AG08396 (cell line): Measurements from ENCODE around the gene BACH2.
"Not testable (repeated sequence)": the region's sequence is repeated elsewhere in the genome, so short reads cannot be mapped to it uniquely, and the experiment has no call there.

Source experiments
- DNase-seq: peaks from one replicate; pipeline ENCODE4 v3.0.0; 2012; ENCODE audit warnings: low spot score, mixed read lengths

Gene BACH2

GRCh38 chr6:90180526-90180925 lies 116.1 kb downstream of the BACH2 start:
- no peak for DNase-seq

GRCh38 chr6:90179190-90180169 lies 117.2 kb downstream of the BACH2 start:
- DNase-seq: no peak

DNA sequence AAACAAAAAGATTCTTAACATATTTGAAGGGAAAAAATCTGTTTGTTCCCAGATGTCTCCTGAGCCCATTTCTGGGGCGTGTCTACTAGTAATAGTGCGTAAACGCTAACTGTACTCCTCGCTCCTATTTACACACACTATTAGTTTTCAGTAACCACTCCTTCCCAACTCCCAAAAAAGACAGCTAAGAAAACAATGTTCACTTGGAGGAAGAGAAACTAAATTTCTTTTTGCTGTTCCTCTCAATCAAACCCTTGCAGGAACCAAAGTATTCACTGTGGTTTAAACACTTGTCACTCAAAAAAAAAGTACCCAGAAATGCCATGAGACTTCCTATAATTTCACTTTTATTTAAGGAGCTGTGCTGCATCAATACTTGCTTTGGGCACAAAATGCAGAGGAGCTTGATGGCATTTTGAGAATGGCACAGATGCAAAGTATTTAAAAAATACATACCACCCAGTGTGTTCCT lies 118.2 kb downstream of the BACH2 start:
- DNase-seq: no peak

DNA sequence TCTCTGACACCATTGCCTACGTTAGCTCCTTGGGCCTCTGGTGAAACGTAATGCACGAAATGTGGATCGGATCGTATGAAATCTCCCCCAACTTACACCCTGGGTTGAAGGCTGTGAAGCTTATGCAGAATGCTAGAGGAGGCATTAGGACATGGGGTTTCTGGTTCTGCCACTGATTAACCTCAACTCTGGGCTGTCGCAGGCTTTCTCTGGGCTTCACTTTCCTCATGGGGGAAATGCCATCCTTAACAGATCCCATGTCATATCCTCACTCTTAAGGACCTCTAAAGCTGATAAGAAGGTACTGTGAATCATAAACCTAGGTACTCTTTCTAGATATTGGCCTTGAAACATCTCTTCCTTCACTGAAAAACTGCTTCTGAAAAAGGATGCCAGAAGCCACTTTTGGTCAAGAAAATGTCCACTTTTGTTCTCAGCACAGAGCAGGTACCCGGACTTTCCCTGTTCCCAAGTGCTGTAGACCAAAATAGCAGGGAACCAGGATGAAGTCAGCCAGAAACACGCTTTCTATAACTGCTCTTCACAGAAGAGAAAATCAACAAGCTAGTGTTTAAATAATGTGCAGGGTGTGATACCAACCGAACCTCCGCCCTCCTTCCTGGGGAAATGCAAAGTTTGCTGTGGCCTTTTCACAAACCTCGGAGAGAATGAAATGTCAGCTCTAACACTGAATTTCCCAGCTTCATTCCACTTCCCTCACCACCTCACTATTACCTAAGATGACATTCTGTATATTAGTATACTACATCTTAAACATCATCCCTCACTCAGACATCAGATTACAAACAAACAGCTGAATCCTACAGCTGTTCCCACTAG lies 118.9 kb downstream of the BACH2 start:
- no peak for DNase-seq

DNA sequence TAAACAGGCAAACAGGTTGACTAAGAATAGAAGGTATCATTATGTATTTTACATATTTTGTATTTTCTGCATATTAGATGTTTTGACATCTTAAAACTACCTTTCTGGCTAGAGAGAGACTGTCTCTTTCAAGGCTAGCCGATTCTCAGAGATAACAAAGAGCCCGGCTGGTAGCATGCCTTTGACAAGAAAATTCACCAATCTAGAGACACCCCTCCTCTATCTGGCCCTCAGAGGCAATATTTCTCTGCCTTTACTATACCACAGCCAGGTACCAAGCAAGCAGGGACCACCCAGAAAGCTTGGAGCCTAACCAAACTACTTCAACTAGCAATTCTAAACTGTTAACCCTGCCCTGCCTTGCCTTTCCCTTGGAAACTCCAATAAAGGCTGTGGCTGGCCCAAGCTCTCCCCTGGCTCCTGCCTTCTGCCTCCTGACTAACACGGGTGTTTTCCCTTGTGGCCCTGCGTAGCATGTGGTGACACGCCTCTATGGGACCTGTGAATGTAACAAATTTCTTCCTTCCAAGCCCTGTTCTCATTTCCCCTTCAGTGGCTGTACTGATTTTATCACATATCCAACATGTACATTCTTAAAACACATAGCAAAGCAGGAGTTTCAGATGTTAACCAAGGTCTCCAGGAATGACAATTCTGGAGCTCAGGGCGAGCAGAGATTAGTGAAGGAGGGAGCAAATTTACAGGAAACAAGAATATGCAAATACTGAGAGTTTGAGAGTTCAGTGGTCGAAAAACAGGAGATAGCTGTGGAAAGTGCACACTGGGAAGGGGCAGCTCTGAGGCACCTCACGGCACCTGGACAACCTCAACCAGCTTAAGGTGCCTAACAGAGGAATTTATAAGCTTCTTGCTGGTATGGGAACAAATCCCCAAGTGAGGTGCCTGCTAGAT lies 120.8 kb downstream of the BACH2 start:
- DNase-seq: no peak

DNA sequence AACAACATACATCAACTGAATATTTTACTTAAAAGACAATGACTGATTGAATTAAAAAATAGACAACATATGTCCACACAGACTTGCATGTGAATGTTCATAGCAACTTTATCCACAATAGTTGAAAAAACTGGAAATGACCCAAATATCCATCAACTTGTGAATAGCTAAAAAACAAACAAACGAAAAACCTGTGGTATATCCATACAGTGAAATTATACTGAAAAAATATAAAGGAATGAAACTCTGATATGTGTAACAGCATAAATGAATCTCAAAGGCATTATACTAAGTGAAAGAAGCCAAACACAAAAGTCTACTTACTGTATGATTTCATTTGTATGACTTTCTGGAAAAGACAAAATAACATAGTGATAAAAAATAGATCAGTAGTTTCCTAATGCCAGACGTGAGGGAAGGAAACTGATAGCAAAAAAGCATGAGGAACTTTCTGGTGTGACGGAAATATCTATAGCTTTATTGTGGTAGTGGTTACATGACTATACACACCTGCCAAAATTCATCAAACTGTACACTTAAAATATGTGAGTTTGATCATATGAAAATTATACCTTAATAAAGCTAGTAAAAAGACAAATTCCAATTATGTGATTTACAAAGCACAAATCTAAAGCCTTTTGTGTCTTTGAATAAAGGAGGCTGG lies 123.2 kb downstream of the BACH2 start:
- no peak for DNase-seq

- no peak for DNase-seq
These were observed 126.0 kb downstream of the BACH2 start for GRCh38 chr6:90170601-90171000.

GRCh38 chr6:90169374-90169773 lies 127.3 kb downstream of the BACH2 start:
- DNase-seq: no peak

DNA sequence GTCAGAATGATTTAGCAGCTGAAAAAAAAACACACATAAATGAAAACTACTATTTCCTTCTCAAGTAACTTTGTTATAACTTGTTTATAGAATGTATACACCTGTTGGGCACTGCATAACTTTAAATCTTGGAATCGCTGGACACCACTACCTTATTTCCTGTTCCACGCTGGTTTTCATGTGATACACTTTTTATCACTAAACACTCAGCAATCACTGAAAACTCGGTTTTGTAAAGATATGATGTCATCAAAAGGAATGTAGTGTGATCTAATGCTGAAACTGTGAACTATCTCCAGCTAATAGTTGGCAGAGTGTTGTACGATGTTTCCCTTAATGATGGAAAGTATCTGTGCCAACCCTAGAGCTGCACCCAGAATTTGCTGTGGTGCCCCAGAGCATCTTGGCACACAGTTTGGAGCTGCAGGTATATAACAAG lies 127.9 kb downstream of the BACH2 start:
- DNase-seq: peak; percentile 29

GRCh38 chr6:90167514-90168379 lies 128.9 kb downstream of the BACH2 start:
- no peak for DNase-seq

DNA sequence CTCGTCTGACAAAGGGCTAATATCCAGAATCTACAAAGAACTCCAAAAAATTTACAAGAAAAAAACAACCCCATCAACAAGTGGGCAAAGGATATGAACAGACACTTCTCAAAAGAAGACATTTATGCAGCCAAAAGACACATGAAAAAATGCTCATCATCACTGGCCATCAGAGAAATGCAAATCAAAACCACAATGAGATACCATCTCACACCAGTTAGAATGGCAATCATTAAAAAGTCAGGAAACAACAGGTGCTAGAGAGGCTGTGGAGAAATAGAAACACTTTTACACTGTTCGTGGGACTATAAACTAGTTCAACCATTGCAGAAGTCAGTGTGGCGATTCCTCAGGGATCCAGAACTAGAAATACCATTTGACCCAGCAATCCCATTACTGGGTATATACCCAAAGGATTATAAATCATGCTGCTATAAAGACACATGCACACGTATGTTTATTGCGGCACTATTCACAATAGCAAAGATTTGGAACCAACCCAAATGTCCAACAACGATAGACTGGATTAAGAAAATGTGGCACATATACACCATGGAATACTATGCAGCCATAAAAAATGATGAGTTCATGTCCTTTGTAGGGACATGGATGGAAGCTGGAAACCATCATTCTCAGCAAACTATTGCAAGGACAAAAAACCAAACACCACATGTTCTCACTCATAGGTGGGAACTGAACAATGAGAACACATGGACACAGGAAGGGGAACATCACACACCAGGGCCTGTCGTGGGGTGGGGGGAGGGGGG lies 130.3 kb downstream of the BACH2 start:
- DNase-seq: not testable (repeated sequence)

DNA sequence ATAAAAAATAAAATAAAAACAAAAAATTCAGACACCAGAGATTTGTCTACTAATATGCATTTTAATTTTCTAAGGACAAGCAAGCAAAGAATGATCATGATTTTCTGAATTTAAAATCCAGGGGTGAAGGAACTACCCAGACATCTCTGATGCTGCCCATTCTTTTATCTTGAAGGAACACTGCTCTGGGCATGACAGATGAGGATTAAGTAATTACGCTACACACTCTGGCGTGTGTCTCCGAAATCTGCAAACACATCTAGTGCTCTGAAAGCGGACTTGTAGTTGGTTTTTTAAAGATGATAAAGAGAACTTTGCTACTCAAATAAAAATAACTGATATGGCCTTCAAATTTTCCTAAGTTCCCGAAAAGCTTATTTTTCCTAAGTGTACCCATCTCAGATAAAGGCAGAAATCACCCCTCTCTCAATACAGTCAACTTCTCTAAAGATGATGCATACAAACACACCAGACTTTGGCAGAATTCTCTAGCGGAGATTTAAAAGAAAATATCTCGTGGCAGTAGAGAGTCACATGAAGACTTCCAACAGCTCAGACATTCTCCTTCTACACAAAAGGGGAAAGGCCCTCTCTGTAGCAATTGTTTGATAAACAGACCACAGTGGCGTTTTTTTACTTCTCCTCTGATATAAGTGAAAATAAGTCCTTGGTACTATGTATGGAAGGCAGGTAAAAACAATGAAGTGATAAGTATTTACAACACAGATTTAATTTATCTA lies 133.8 kb downstream of the BACH2 start:
- DNase-seq: no peak

DNA sequence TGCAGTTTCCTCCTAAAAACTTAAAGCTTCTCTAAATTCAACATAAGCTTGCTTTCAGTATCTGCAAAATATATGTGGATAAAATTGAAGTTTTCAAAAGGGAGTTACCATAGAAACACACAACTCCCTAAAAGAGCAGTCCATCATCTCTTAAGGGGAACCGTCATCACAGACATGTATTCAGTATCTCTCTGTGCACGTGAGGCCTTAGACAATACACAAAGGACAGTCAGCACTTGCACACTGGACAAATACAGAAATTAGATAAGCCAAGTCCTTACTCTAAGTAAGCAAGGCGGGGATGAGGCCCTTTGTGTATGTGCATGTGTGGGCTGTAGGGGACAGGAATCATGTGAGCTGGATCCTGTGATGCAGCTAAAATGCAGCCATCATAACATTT lies 136.6 kb downstream of the BACH2 start:
- DNase-seq: no peak

DNA sequence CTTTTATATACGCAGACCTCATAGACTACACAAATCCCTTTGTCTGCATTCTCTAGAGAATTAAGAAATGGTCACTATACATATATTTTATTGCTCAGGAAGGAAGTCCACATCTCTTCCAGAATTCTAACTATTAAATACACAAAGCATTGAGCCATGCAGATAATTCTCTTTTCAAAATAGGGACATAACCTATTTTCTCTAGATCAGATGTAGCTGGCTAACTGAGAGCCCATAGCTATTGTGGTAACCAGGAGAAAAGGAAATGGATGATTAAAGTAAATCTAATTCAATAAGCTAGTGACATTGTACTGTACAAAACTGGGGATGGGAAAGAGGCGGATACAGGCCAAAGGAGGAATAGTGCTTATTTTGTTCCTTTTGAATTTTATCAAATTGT lies 137.2 kb downstream of the BACH2 start:
- no peak for DNase-seq

DNA sequence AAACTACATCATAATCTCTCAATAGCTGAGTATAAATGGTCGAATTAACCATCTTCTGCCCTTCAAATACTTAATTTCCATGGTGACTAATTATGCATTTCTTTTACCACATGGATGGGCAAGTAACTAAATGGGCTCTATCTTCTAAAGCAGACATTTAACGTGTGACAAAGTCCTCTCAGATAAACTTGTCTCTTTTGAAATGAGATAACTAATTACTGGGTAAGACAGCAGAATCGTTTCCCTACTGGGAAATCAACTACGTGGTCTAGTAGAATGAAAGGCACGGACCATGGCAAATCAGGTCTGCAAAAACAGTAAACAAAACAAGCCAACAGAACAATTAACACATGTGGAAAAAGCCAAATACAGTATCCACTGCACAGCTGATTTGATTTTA lies 137.7 kb downstream of the BACH2 start:
- DNase-seq: no peak

DNA sequence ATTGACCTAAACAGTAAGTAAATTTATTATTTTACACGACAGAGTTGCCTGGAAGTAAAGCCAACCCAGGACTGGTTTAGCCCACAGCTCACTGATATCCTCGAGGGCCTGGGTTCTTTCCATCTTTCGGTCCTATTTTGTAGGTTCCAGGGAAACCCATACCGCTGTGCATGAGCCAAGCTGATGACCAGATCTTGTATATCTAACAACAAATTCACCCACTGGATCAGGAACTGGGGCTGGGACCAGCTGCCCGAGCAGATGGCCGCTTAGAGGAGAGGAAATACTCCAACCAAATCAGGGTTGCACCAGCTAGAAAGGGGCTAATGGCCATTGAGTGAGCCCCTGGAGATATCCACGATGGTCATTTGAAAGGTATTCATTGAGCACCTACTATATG lies 139.2 kb downstream of the BACH2 start:
- no peak for DNase-seq

GRCh38 chr6:90156861-90157260 lies 139.8 kb downstream of the BACH2 start:
- no peak for DNase-seq

- DNase-seq: no peak
These were observed 141.7 kb downstream of the BACH2 start for GRCh38 chr6:90154755-90155470.
